ENCODE data around the gene ECT2. TPM values are rescaled to one million over a fixed set of nuclear protein-coding genes. Genes with fewer than 3 reads are reported as not detected.

The ECT2 gene
- total and polyA plus RNA-seq, 2 of the 8 experiments (the other 6 are each of a cell fraction or from before 2014, with no cell fraction given): 19.5 to 88.7 TPM

DNA sequence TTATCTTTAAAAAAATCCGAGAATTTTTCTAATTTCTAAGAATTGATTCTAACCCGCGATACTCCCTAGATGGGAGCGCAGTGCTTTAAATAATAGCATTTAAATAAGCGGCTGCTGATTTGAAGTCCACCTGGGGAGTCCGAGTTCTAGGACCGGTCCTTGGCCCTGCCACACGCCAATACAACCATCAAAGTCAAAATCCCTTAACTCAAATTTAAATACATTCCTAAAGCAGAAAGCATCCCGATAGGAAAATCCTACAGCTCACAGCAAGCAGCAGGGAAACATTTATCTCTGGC, 508 bp upstream of the ECT2 start:
- Histone ChIP-seq H4K8ac (ENCODE audit: extremely low read depth, insufficient read depth, low read length) (no peak overlapping the region), H3K9ac (replicated peaks in 1 of 4; ENCODE audit: extremely low read depth in 1 of 4, low read depth in 3 of 4, low read length in 3 of 4) (peak overlapping the region in 2 of 4 experiments; percentile 54 to 66; a peak in 4 of 7 replicates), H3K36me3 (ENCODE audit: control insufficient read depth in 2 of 4, insufficient read depth in 4 of 4, low read length in 3 of 4) (peaks cover 0 to 16% (median 4%) of the 10 kb centered on the region in 4 experiments; a peak in 3 of 8 replicates), H4K91ac (replicated peaks; ENCODE audit: insufficient read length, low read length) (no peak overlapping the region), H2BK12ac (ENCODE audit: low read depth, low read length) (no peak overlapping the region; the same call in 1 of the 2 replicates), H2BK120ac (replicated peaks; ENCODE audit: low read depth, low read length) (no peak overlapping the region), H2AFZ (ENCODE audit: low read length) (no peak overlapping the region; the same call in 1 of the 2 replicates), H3K4me1 (replicated peaks in 1 of 4; ENCODE audit: control insufficient read depth in 3 of 4, insufficient read depth in 4 of 4, low read length in 3 of 4) (no peaks in the 10 kb centered on the region; a peak in 1 of 7 replicates), H3K23me2 (ENCODE audit: low read depth, low read length) (no peaks in the 10 kb centered on the region), H2AK5ac (ENCODE audit: low read depth, low read length) (no peak overlapping the region), H2BK20ac (ENCODE audit: low read length) (no peak overlapping the region), H2BK5ac (ENCODE audit: low read depth, low read length) (no peak overlapping the region), H2BK15ac (ENCODE audit: low read length) (no peak overlapping the region), H4K20me1 (replicated peaks in 1 of 2; ENCODE audit: control insufficient read depth in 1 of 2, insufficient read depth in 2 of 2, low read length in 2 of 2) (peaks cover 0 to 2% of the 10 kb centered on the region in 2 experiments), H3K27me3 (replicated peaks in 1 of 4; ENCODE audit: control insufficient read depth in 3 of 4, extremely low read depth in 1 of 4, insufficient read depth in 3 of 4, low read length in 3 of 4) (no peaks in the 10 kb centered on the region), H3K56ac (replicated peaks; ENCODE audit: insufficient read length, low read depth, low read length) (no peak overlapping the region), H3K27ac (ENCODE audit: low read depth, low read length) (peak overlapping the region; percentile 82), H3K79me2 (ENCODE audit: control insufficient read depth in 1 of 2, insufficient read depth in 2 of 2, low read length in 2 of 2) (peaks cover 23 to 42% of the 10 kb centered on the region in 2 experiments), H3K4me2 (ENCODE audit: insufficient read depth in 1 of 2, low read depth in 2 of 2, low read length in 2 of 2) (peak overlapping the region; percentile 30 to 67; a peak in 3 of 4 replicates), H3K23ac (ENCODE audit: insufficient read length) (no peak overlapping the region), H3K4me3 (ENCODE audit: extremely low read depth in 1 of 4, insufficient read depth in 2 of 4, low read depth in 3 of 4, low read length in 4 of 4) (peak overlapping the region; percentile 17 to 94 (median 30); a peak in 6 of 8 replicates), H3K4ac (replicated peaks; ENCODE audit: insufficient read length, low read depth, low read length) (no peak overlapping the region), H4K5ac (ENCODE audit: insufficient read length, low read depth, low read length) (no peak overlapping the region), H3K79me1 (ENCODE audit: low read depth, low read length) (peaks cover 5% of the 10 kb centered on the region; the same call in 1 of the 2 replicates), H3K14ac (ENCODE audit: insufficient read length) (no peak overlapping the region), H3K18ac (ENCODE audit: extremely low read depth, low read length) (no peak overlapping the region), H3K9me3 (ENCODE audit: insufficient read depth in 2 of 2, low read depth in 1 of 2, low read length in 1 of 2) (no peaks in the 10 kb centered on the region)
- ChIA-PET POLR2A (ENCODE audit: partially characterized antibody) (interaction anchor here (0.6 to 2.4 kb wide), 26 partner anchors 9 to 708 kb away, joined by 3 to 14 read pairs (median 4); partner anchors contain the start of gene NCEH1), CTCF (ENCODE audit: partially characterized antibody) (interaction anchor here (0.7 to 5.0 kb wide), 12 partner anchors 9 to 270 kb away, joined by 3 to 34 read pairs (median 4); partner anchors contain the start of gene NCEH1)
- DNase-seq (ENCODE audit: low read depth in 1 of 2, low spot score in 2 of 2): no peak
- WGBS, 2 experiments (ENCODE audit: extremely low coverage in 1 of 2, insufficient coverage in 1 of 2, insufficient read length in 1 of 2, insufficient replicate concordance in 2 of 2, low coverage in 1 of 2, low lambda C conversion rate in 2 of 2, missing lambda C conversion rate in 1 of 2): 26% methylated on average over 9 of the region's 9 CpGs; no CpG with 5 or more reads in 1 of the 2 experiments
- no peak for FAIRE-seq
